B cell (primary cell): Measurements from ENCODE around the gene ARAF. TPM values are rescaled to one million over a fixed set of nuclear protein-coding genes. Genes with fewer than 3 reads are reported as not detected.
"Not testable (repeated sequence)": the region's sequence is repeated elsewhere in the genome, so short reads cannot be mapped to it uniquely, and the experiment has no call there.

Experiments used
- ATAC-seq: fragments of 200-7000 bp; cut with Tn5 transposase; one replicate; pipeline ENCODE4 v1.10.0; 2021; ENCODE audit warnings: low read depth, mild to moderate bottlenecking, moderate number of reproducible peaks, moderate library complexity
- CTCF ChIA-PET: fragments of 350-600 bp; sonication (Branson Sonifier 250); formaldehyde crosslinking; loops from one replicate; lab custom pipeline; 2021; ENCODE audit warnings: antibody characterized with exemption, inconsistent platforms; lab: Charles Lee
- POLR2A ChIA-PET: fragments of 350-600 bp; sonication (Branson Sonifier 250); formaldehyde crosslinking; loops from one replicate; lab custom pipeline; 2021; ENCODE audit warnings: antibody characterized with exemption; lab: Charles Lee
- DNase-seq: peaks from one replicate; pipeline ENCODE4 v3.0.0; 2013
- H2AFZ ChIP-seq: 2 replicates; pipeline ENCODE4 v1.6.1; 2012; ENCODE audit warnings: mild to moderate bottlenecking, low read depth, low read length; ENCODE audit not compliant: insufficient read depth, poor library complexity, severe bottlenecking
- H3K27ac ChIP-seq, 2 donors: 1 replicate in 1 of 2; 2 replicates in 1 of 2; pipeline ENCODE4 v1.5.1; 2012 to 2013; ENCODE audit warnings: low read length in 2 of 2, mild to moderate bottlenecking in 2 of 2, moderate library complexity in 1 of 2
- H3K27me3 ChIP-seq, 4 experiments: fragments of 200-600 bp in 1 of 4; sonication (generic) in 1 of 4; replicated peaks in 1 of 4; 1 replicate in 2 of 4; 2 replicates in 2 of 4; pipeline versions ENCODE4 v1.6.1 to v1.7.0; 2013 to 2016; ENCODE audit warnings: low read length in 3 of 4, mild to moderate bottlenecking in 2 of 4, mixed read lengths in 1 of 4, moderate library complexity in 1 of 4; ENCODE audit not compliant: insufficient read depth in 4 of 4, control insufficient read depth in 3 of 4; ENCODE audit errors: control extremely low read depth in 1 of 4
- H3K36me3 ChIP-seq, 2 experiments: replicated peaks in 1 of 2; 1 replicate in 1 of 2; 2 replicates in 1 of 2; pipeline versions ENCODE4 v1.6.1 to v1.7.1; 2013; ENCODE audit warnings: low read length in 1 of 2; ENCODE audit not compliant: insufficient read depth in 2 of 2, control insufficient read depth in 1 of 2; ENCODE audit errors: control extremely low read depth in 1 of 2, extremely low read depth in 1 of 2
- H3K4me1 ChIP-seq, 2 donors: fragments of 200-600 bp in 1 of 2; sonication (generic) in 1 of 2; 1 replicate in 1 of 2; 2 replicates in 1 of 2; pipeline versions ENCODE4 v1.5.1 to v1.6.1; 2013 to 2017; ENCODE audit warnings: low read length in 2 of 2; ENCODE audit not compliant: control insufficient read depth in 2 of 2, insufficient read depth in 2 of 2
- H3K4me2 ChIP-seq: replicated peaks from 2 replicates; pipeline ENCODE3; 2012; ENCODE audit warnings: mild to moderate bottlenecking, low read depth, low read length; ENCODE audit not compliant: poor library complexity, severe bottlenecking
- H3K4me3 ChIP-seq, 5 experiments: fragments of 200-600 bp in 1 of 5; sonication (generic) in 1 of 5; 1 replicate in 3 of 5; 2 replicates in 2 of 5; pipeline versions ENCODE4 v1.5.1 to v1.7.0; 2011 to 2016; ENCODE audit warnings: low read length in 4 of 5, mild to moderate bottlenecking in 4 of 5, low read depth in 2 of 5, control low read depth in 1 of 5, moderate library complexity in 1 of 5; ENCODE audit not compliant: insufficient read depth in 1 of 5; ENCODE audit errors: control extremely low read depth in 1 of 5, extremely low read depth in 1 of 5
- H3K79me2 ChIP-seq: fragments of 200-600 bp; sonication (generic); one replicate; pipeline ENCODE4 v1.6.0; 2016; ENCODE audit warnings: low read length; ENCODE audit not compliant: control insufficient read depth, insufficient read depth
- H3K9ac ChIP-seq: fragments of 200-600 bp; sonication (generic); 2 replicates; pipeline ENCODE4 v1.6.1; 2017; ENCODE audit warnings: mild to moderate bottlenecking, low read length, moderate library complexity
- H3K9me3 ChIP-seq, 3 donors: one replicate each; pipeline versions ENCODE4 v1.6.1 to v1.7.1; 2013; ENCODE audit warnings: low read length in 2 of 3; ENCODE audit not compliant: control insufficient read depth in 2 of 3, insufficient read depth in 1 of 3; ENCODE audit errors: control extremely low read depth in 1 of 3
- H4K20me1 ChIP-seq: 2 replicates; pipeline ENCODE4 v1.6.0; 2012; ENCODE audit warnings: mild to moderate bottlenecking, low read length; ENCODE audit not compliant: insufficient read depth, control insufficient read depth, poor library complexity, severe bottlenecking
- H3K27ac Mint-ChIP-seq: one replicate; pipeline ENCODE4 v1.8.0; 2021; ENCODE audit warnings: mixed read lengths
- H3K27me3 Mint-ChIP-seq: one replicate; pipeline ENCODE4 v1.8.0; 2021; ENCODE audit warnings: mixed read lengths
- H3K4me1 Mint-ChIP-seq: one replicate; pipeline ENCODE4 v1.8.0; 2021; ENCODE audit warnings: mixed read lengths
- H3K4me3 Mint-ChIP-seq: one replicate; pipeline ENCODE4 v1.8.0; 2021; ENCODE audit warnings: mixed read lengths
- H3K9me3 Mint-ChIP-seq: one replicate; pipeline ENCODE4 v1.8.0; 2022; ENCODE audit warnings: mixed read lengths; ENCODE audit not compliant: insufficient read depth
- WGBS: methylation state at CpG from one replicate; pipeline ENCODE4 v1.1.5; 2013; ENCODE audit warnings: missing lambda C conversion rate; ENCODE audit not compliant: insufficient coverage; 5-methylcytosine and 5-hydroxymethylcytosine counted together
- intact Hi-C: fragments of 100-400 bp; cut with micrococcal nuclease; formaldehyde crosslinking; loops from one replicate; pipeline ENCODE4 v1.10.0; 2022
- polyA plus RNA-seq: library from polyadenylated mRNA; depleted of rRNA; stranded (reverse); fragments of >200 nt; gene quantifications from 2 replicates; pipeline ENCODE4 v1.2.3, GENCODE V29; 2012
- total RNA-seq, 2 donors: library from RNA; stranded (reverse); fragments of 120-200 nt in 1 of 2; gene quantifications; 1 replicate in 1 of 2; 2 replicates in 1 of 2; pipeline versions ENCODE4 v1.2.3 to v1.2.4, GENCODE V29; 2013 to 2022
- TF ChIP-seq, protein P1 (sequence below): fragments of 200-600 bp; IDR thresholded peaks from one replicate; pipeline ENCODE4 v1.8.0; 2022; ENCODE audit warnings: antibody characterized with exemption, mild to moderate bottlenecking

ARAF gene
- total and polyA plus RNA-seq, 2 donors (not counting 1 experiment from before 2014, with no cell fraction given), result 97.9 to 127 TPM

DNA sequence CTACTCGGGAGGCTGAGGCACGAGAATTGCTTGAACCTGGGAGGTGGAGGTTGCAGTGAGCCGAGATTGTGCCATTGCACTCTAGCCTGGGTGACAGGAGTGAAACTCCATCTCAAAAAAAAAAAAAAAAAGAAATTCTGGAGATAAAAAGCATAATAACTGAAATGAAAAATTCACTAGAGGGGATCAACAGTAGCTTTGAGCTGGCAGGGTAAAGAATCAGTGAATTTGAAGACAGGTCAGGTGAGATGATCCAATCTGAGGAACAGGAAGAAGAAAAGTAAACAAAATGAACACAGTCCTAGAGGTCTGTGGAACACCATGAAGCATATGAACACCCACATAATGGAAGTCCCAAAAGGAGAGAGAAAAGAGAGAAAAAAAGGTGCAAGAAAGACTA is 36.2 kb downstream of the ARAF start:
- Histone ChIP-seq H3K9ac (no peak overlapping the region), H3K79me2 (no peaks in the 10 kb centered on the region), H2AFZ (no peak overlapping the region), H3K4me2 (no peak overlapping the region), H4K20me1 (no peaks in the 10 kb centered on the region), H3K4me3 (no peak overlapping the region), H3K9me3 (peaks cover 0 to 8% (median 5%) of the 10 kb centered on the region in 3 donors), H3K4me1 (no peaks in the 10 kb centered on the region), H3K27me3 (no peaks in the 10 kb centered on the region), H3K27ac (no peak overlapping the region), H3K36me3 (no peaks in the 10 kb centered on the region)
- TF ChIP-seq, protein P1, sequence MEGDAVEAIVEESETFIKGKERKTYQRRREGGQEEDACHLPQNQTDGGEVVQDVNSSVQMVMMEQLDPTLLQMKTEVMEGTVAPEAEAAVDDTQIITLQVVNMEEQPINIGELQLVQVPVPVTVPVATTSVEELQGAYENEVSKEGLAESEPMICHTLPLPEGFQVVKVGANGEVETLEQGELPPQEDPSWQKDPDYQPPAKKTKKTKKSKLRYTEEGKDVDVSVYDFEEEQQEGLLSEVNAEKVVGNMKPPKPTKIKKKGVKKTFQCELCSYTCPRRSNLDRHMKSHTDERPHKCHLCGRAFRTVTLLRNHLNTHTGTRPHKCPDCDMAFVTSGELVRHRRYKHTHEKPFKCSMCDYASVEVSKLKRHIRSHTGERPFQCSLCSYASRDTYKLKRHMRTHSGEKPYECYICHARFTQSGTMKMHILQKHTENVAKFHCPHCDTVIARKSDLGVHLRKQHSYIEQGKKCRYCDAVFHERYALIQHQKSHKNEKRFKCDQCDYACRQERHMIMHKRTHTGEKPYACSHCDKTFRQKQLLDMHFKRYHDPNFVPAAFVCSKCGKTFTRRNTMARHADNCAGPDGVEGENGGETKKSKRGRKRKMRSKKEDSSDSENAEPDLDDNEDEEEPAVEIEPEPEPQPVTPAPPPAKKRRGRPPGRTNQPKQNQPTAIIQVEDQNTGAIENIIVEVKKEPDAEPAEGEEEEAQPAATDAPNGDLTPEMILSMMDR, result no peak
- ChIA-PET POLR2A (no interaction called here), CTCF (no interaction called here)
- intact Hi-C loops, result no loop called here
- H3K27ac Mint-ChIP-seq, result no peak overlapping the region
- ATAC-seq, result no peak
- no peak for DNase-seq
- no peaks in the 10 kb centered on the region for H3K4me1 Mint-ChIP-seq
- H3K4me3 Mint-ChIP-seq, result no peak overlapping the region
- peaks cover 12% of the 10 kb centered on the region for H3K27me3 Mint-ChIP-seq
- H3K9me3 Mint-ChIP-seq, result peaks cover 10% of the 10 kb centered on the region
- no CpG with 5 or more reads among the region's 3 CpGs for WGBS

GRCh38 chrX:47603125-47603524 is 42.1 kb downstream of the ARAF start:
- H3K4me3 ChIP-seq, H3K27me3 ChIP-seq, intact Hi-C loops, H3K9me3 Mint-ChIP-seq, H3K36me3 ChIP-seq, H3K27me3 Mint-ChIP-seq, H4K20me1 ChIP-seq, H3K4me2 ChIP-seq, H3K4me1 ChIP-seq, H2AFZ ChIP-seq, ATAC-seq, H3K4me1 Mint-ChIP-seq, H3K27ac ChIP-seq, CTCF ChIA-PET, DNase-seq, POLR2A ChIA-PET, H3K27ac Mint-ChIP-seq, H3K9ac ChIP-seq, H3K4me3 Mint-ChIP-seq, H3K79me2 ChIP-seq, H3K9me3 ChIP-seq: not testable (repeated sequence)
- no CpG with 5 or more reads among the region's 4 CpGs for WGBS
